Activated gamma-delta T cell treated with Interleukin-2 at 50 U/mL for 16 hours (primary cell): Measurements from ENCODE around the gene SASH1.
A peak's percentile ranks its signal among the peaks of the same experiment; 100 is the strongest.

Experiments used
- DNase-seq: peaks from one replicate; pipeline ENCODE4 v3.0.0-alpha.2; 2020

Gene SASH1

DNA sequence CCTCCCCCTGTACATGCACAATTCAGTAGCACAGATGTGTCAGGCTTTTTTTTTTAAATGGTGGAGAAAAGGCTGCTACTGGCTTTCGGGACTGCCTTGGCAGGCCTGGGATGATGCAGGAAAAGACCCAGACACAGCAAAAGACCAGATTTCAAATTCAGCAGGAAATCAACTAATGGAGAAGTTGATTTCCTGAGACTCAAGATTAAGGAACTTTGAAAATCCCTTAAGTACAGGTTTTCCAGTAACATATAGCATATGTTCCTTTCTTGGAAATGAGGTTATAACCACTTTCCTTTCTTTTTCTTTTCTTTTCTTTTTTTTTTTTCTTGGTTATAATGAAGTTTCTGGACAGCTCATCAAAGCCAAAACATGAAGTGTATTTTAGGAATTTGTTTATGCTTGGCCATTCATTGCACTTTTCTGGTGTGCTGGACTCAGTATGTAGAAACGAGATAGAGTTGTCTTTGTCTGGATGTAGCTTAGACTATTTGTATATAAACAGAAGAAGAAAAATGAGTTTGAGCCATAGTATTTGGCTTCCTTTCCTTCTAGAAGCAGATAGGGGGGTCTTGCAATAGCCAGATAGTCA is 119.4 kb downstream of the SASH1 start:
- no peak for DNase-seq

DNA sequence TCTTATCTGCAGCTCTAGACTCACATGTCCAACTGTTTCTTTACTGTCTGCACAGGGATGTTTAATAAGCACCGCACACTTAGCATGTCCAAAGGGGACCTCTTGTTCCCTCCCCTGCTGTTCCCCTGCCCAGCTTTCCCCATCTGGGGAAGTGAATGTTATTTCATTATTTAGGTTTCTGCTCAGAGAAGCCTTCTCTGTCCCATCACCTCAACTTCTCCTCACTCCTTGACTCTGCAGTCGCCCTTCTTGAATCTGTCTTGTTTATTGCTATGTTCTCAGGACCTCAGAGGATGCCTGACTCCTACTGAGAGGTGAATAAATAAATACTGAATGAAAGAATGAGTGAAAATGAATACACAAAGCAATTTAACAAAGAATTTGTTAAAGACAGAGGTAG is 121.0 kb downstream of the SASH1 start:
- DNase-seq: no peak

DNA sequence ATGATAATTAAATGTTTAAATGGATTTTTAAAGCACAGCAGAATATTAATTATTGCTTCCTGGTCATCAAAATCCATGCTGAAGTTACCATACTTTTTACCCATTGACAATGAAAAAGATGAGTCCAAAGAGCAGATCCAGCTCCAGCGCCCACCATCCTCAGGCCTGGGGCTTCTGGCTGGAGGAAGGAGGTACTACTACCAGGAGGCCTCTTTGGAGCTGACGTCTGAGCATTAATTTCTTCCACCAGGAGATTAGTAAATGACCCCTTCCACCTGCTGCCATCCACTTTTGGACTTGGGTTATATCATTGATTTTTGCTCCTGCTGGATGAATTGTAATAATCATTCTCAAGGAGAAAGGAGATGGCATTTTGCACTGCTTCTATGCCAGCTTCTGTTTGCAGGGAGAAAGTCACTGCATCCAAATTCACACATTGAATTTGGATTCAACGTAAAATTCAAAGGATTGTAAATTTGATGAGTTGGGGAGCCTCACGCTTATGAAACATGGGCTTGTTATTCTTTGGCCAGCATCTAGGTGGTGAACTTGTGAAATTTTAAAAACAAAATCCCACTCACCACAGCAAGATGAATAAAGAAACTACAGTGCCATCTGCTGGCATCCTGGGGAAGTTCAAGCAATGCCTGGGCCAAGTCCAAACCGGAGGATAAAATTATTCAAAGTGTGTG is 121.8 kb downstream of the SASH1 start:
- peak; percentile 46 for DNase-seq

DNA sequence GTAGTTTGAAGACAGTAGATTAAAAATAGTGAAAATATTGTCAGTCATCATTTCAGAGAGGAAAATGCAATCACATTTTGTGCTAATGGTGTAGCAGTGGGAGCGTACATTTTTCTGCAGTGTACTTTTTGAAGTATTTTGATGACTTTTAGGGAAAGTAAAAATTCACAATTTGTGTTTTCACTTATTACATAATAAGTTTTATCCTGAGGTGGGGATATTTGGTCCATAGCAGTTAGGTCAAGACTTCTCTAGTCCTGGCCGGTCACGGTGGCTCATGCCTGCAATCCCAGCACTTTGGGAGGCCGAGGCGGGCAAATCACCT is 122.3 kb downstream of the SASH1 start:
- DNase-seq: no peak

DNA sequence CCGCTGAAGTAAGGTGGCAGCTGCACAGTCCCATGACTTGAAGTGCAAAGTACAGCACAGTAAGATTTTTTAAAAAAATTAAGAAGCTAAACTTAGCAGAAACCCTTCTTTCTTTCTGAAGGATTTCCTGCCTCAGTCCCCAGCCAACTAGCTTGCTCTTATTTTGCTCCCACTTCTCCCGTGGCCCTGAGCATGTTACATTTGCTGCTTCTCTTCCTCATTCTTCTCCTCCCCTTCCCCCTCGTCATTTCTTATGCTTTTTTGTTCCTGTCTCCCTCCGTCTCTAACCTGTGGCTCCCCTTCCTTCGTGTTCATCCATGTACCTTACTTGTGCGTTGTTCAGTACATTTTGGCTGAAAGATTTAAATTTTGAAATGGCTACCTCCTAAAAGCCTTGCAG is 123.0 kb downstream of the SASH1 start:
- DNase-seq: no peak

DNA sequence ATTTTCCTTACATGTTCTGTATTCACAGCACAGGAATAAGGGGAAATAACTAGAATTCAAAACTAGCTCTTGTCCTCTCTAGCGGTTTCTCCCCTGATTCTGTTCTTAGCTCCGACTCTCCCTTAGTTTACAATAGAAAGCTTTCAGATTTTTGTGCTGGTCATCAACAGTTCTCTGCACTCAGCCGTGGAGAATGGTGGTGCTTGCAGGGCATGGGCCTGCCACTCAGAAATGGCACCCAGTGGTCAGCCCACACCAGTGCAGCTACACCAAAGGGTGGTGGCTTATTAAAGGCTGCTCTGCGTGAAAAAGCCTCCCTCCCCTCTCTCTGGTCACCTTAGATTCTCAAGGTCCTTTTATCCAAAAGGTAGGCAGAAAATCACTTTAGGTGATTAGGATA is 123.5 kb downstream of the SASH1 start:
- no peak for DNase-seq

DNA sequence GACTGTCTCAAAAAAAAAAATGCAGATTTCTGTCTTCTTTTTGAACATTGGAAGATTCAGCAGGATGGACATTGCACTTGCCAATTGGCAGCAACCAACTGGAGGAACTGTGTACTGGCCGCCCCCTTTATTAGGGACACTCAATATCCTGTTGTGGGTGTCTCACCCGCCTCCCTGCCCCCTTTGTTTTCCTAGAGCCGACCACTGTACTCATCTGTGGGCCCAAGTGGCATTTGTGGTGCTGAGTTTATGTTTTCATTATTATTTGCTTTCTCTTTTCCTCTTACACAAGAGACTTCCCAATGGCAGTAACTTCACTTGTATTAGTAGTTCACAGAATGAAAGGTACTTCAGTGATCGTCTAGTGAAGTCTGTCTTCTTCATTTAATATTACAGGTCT is 125.3 kb downstream of the SASH1 start:
- no peak for DNase-seq

DNA sequence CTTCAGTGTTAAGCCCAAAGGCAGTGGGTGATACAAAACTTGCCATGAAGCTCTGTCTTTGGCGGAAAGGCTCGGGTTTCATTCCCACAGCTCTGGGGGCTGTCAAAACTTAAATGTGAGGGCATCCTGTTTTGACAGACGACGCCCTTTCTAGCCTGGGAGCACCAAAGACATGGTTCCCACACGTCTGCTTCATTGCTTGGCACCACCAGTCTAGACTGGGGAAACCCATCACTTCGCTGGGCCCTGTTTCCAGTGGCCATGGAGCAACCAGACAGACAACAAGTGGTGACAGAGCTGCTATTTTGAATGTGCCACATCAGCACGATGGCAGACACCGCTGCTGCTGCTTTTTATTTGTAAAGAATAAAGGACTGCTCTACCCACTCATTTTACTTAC is 127.5 kb downstream of the SASH1 start:
- DNase-seq: no peak

DNA sequence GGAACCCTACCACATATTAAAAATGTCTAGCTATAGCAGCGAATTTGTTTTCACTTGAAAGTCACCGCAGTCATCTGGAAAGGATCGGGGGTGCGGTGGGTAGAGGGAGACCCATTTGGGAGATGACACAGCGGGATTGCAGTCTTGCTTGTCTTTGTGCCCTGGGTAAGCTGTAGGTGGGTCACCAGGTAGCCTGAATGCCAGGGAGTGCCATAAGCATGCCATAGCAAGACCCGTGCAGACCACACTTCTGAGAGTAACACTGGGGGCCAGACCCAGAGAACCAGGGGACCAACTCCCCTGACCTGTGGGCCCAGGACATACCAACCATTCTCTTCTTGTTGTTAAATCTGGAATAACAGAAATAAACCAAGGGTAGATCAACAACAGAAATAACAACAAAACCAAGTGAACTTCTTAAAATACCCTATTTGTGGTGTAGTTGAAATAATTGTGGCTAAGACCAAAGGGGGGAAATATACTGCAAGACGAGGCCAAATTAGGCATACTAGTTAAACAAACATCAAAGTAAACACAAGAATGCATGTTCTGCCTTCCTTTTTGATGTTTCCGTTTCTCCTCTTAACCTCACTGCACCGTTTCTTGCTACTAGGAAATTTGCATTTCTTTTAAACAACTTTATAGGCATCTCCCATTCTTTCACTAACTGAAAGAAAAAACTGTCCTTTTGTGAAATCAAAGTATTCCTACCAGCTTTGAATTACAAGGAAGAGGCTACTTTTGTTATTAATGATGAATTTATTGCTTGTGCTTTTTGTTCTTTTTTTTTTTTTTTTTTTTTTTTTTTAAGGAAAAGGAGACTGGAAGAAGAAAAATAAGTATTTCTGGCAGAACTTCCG is 128.2 kb downstream of the SASH1 start:
- no peak for DNase-seq

DNA sequence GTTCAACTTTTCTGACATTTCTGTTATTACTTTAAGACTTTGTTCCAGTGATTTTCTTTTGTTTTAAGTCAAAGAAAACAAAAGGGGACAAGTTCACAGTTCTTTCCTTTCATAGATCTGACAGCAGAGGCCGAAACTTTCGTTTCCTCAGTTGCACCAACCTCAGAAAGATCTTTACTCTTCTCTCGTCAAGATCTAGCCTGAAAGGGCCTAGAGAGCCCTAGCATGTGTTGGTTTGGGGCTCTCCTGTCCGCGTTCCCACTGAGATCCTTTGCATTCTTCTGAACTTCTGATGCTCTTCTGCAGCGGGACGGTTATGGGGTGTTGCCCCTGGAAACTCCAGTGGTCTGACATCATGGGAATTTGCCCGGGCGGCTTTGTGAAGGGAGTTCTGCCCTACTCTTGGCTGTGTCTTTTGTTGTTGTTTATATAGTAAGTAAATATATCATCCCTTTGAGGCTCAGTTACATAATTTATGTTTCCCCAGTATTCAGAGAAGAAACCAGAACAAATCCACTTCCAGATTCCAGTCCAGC is 129.1 kb downstream of the SASH1 start:
- no peak for DNase-seq

DNA sequence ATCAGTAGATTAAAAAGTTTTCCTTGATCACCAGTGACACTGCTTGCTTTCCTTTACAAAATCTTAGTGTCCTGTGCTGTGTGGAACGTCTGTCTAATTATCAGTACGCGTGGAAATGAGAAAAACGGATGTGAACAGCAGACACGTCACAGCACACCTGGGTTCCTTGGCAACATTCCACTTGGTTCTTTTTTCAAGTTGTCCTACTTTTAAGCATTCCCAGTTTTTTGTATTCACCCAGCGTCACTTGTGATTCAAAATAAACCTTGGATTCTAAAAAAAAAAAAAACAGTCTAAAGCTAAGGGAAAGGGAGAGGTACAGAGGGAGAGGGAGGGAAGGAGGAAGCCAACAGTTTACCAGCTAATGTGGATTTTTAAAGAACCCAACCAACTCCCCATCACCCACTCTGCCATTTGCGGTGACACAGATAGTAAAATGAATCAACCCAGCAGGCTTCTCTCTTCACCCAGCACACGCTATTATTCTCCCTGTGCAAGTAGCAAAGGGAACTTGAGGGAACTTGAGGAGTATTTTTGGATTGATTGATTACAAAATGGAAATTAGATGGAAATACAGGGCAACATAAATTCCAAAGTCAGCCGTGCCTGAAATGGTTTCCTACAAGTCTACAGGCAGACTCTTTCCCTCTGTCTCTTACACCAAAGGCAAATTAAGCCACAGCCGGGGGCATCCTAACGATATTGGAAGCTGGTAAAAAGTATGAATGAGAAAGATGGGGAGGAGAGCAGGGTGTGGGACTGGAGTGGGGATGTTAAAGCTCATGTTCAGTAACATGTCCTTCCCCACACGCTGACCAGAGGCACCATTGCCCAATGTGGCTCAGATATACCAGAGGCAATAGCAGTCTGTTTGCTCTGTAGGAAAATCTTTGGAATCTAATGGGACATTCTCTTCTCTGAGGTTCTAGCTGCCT is 129.8 kb downstream of the SASH1 start:
- DNase-seq: no peak

DNA sequence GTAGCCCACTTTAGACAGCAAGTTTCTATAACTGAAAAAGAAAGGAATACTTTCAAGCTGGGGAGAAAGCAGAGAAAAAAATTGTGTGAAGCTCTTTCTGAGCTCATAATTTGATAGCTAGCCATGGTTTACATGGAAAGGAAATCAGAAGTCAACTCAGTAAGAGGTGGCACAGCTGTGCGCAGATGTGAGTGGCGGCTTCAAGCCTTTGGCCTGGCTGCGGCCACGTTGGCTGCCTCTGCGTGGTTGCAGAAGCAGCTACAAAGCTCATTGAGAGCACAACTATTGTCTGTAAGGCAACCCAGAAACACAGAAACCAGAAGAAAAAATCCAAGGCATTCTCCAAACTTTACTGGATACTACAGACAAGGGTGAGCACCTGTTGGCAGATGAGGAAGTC is 136.9 kb downstream of the SASH1 start:
- no peak for DNase-seq

DNA sequence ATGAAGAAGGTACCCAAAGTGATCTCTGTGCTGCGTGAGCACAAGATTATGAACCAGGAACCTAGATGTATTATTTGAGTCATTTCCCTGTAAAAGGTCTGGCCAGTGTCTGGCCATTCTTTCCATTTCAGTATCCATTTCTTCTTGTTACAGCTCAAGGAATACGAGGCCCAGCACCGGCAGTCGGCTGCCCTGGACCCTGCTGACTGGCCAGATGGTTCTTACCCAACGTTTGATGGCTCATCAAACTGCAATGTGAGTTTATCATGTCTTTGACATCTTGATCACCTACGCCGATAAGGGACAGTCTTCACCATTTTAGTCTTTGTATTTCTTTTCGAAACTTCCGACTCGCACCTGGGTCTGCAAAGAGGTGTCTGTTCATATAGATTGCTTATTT is 144.8 kb downstream of the SASH1 start:
- DNase-seq: no peak

DNA sequence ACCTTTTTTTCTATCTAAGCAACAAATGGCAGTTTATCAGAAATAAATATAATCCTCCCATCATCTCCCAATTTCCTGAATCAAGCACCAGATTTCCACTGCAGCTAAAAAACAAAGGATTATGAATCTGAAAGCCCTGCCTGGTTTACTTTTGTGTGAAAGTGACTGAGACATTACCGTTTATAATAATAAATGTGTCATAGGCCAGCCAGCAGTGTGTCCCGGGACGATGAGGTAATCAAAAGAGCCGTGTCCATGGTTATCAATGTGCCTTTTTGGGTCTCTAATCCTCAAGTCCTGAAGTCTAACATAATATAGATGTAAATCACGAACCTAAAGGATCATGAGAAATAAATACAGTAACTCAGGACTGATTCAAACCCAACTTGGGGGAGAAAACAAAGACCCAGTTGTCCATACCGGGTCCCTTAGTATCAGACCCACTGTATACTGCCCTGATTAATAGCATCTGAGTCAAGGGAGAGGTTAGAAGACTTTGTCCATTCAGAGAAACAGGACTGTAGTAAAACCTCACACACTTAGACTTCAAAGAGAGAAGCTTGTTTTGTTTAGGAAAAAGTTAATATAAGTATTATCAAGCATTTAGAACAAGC is 149.1 kb downstream of the SASH1 start:
- no peak for DNase-seq

DNA sequence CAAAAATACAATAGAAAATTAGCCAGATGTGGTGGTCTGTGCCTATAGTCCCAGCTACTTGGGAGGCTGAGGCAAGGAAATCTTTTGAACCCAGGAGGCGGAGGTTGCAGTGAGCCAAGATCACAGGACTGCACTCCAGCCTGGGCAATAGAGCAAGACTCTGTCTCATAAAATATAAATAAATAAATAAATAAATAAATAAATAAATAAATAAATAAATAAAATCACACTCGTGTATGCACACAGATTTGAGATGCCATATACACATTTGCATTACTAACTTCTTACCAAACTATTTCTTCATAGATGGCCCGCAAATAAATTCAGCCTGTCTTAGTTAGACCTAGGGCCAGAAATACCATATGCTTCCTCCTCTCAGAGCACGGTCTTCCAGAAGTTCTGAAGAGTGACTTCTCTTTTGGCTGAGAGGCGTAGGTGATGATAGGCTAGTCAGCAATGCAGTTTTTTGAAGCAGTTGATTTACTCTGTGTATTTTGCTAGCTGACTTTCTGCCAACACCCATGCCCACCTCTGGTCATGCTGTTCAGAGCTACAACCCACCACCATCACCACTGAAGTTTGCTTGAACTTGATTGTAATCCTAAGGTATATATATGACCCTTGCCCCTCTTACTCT is 150.1 kb downstream of the SASH1 start:
- DNase-seq: no peak

DNA sequence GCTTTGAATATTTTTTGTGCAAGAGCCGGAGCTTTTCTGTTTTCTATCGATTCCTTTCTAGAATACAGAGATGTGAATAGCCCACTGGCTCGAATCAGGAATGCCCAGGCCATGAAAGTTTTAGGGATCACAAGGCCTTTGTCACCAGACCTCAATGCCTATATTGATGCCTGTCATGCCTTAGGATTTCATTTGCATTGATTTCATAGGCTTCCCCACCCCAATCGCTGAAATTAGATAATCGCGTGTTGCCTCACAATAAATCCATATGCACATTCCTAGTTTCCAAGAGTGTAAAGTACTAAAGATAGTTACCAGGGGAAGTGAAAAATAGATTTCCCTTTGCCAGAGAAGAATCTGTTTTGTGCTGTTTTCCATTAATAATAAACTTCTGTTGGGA is 150.8 kb downstream of the SASH1 start:
- no peak for DNase-seq

DNA sequence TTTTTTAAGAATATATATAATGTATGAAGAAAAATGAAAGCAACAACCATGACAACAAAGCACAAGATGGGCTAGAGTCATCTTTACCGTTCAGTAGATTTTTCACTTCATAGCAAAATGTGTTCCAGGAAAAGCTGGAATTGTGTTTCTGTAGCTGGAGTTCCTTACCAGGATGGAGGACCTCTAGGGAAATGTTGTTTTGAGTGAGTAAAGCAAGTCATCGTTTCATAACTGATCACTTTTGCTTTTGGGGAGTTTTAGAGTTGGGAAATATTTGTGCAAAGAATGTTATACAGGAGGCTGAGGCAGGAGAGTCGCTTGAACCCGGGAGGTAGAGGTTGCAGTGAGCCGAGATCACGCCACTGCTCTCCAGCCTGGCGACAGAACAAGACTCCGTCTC is 151.6 kb downstream of the SASH1 start:
- DNase-seq: no peak

DNA sequence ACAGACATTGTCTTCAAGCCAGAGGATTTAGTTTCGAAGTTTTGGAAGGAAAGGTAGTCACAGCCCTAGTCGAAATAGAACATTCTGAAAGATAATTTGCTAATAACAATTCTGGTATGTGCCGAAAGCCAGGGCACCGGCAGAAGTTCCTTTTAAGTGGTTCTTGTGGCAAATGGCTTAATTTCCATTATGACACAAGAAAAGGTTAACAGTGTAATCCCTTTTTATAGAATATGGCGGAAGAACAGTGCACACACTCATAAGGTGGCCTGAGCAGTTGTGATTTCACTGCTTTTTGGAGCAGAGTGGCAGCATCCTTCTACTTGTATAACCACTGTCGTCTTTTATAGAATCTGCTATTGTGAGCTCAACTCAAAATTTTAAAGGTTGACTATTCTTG is 152.4 kb downstream of the SASH1 start:
- no peak for DNase-seq

DNA sequence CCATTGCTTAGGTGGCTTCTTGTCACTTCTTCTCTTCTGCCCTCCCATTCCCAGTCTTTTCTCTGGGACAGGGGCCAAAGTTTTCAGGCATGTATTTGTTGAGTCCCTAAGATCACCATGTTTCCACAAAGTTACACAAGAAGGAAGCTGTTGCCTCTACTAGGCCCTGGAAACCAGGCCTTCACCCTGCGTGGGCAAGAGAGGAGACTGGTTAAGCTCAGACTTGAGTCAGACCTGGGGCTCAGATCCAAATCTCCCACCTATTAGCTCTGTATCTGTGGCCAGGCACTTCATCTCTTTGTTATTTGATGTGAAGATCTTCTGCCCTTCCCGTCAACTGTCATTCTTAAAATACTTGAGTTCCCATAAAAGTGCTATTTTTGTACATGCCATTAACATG is 154.6 kb downstream of the SASH1 start:
- no peak for DNase-seq

DNA sequence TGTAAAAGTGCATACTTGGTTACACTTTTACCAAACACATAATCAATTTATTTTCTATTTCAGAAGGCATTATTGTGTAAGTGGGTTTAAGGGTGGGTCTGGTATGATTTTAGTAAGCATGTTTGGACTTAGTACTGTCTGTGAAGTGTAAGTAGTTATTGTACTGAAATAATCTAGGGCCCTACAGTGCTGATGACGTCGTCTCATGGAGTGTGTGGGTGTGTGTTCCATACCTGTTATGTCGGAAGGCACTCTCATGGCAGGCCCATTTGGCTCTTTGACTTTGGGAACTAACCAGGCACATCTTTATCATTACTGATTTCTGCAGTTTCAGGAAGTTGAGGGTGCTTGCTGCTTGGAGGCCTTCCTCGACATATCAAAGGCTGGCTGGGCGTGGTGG is 155.1 kb downstream of the SASH1 start:
- no peak for DNase-seq

DNA sequence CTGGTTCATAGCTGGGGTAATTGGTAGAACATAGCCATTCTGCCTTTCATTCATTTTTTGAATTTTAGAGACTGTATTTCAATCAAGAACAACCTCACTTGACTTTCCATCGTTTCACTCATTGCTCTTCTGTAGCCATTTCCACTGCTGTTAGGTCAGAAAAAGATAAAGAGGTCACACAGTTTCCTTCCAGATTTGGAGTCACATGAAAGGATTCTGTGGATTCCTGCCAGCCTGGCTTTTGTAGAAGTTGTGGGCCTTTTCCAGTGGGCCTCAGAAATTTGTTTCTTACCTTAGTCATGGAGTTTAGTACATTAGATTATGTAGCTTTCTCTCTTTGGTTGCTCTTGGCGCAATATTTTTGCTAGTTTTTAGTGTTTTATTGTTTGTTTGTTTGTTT is 157.8 kb downstream of the SASH1 start:
- no peak for DNase-seq

DNA sequence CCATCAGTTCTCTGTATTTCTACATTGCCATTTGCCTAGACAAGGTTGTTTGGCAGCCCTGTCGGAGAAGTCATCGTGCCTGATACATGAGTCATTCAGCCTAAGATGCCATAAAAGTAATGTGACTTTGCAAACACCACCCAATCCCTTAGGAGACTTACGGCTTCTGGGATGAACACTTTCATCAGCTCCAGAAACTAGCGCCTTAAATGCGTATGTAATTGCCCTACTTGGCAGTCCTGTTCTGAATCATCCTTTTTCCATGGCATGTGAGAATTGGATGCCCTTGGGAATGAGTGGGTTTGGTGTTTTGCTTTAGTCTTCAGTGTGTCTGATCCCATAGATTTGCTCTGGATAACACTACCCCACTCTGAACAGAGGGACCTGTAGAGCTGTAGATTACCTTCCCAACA is 158.5 kb downstream of the SASH1 start:
- DNase-seq: no peak
